IMR-90 (cell line): ENCODE results near the gene DHRS3. TPM values are rescaled to one million over a fixed set of nuclear protein-coding genes. Genes with fewer than 3 reads are reported as not detected.

Source experiments
- ATAC-seq: fragments of 200-7000 bp; cut with Tn5 transposase; 2 replicates; pipeline ENCODE4 v1.9.1; 2020; ENCODE audit warnings: low read depth, mild to moderate bottlenecking, moderate library complexity
- BruUV-seq: library from RNA; stranded (reverse); fragments of 400-500 nt; replicated peaks from 2 replicates; lab custom pipeline; 2021; lab: Mats Ljungman, UMichigan
- CTCF ChIA-PET: fragments of 300-600 bp; formaldehyde crosslinking; extraction: SDS; loops from one replicate; lab custom pipeline; 2021; ENCODE audit warnings: antibody characterized with exemption; lab: Yijun Ruan, JAX
- POLR2A ChIA-PET: fragments of 300-600 bp; sonication (Branson Sonifier 250); formaldehyde crosslinking; loops from one replicate; lab custom pipeline; 2022; ENCODE audit warnings: antibody characterized with exemption; ENCODE audit not compliant: unreplicated experiment; lab: Charles Lee
- DNase-seq: peaks from one replicate; pipeline ENCODE4 v3.0.0; 2013
- H2AFZ ChIP-seq: replicated peaks from 2 replicates; pipeline ENCODE3; 2013; ENCODE audit warnings: low read length, mild to moderate bottlenecking; ENCODE audit not compliant: poor library complexity
- H2AK5ac ChIP-seq: 2 replicates; pipeline ENCODE4 v1.6.1; 2013; ENCODE audit warnings: low read depth, low read length, inconsistent platforms
- H2AK9ac ChIP-seq: replicated peaks from 2 replicates; pipeline ENCODE3; 2013; ENCODE audit warnings: mild to moderate bottlenecking, low read depth, low read length, moderate library complexity; ENCODE audit not compliant: poor library complexity
- H2BK120ac ChIP-seq: 2 replicates; pipeline ENCODE4 v1.6.1; 2013; ENCODE audit warnings: low read depth, low read length, inconsistent platforms
- H2BK15ac ChIP-seq: 3 replicates; pipeline ENCODE4 v1.6.1; 2013; ENCODE audit warnings: low read depth, low read length, inconsistent platforms
- H2BK20ac ChIP-seq: 2 replicates; pipeline ENCODE4 v1.6.1; 2013; ENCODE audit warnings: low read depth, mild to moderate bottlenecking, inconsistent platforms, low read length, moderate library complexity
- H2BK5ac ChIP-seq: 2 replicates; pipeline ENCODE4 v1.6.1; 2013; ENCODE audit warnings: mild to moderate bottlenecking, low read depth, low read length, inconsistent platforms; ENCODE audit not compliant: poor library complexity, severe bottlenecking
- H3K14ac ChIP-seq: replicated peaks from 2 replicates; pipeline ENCODE4 v1.6.1; 2013; ENCODE audit warnings: low read depth, low read length, inconsistent platforms
- H3K18ac ChIP-seq: 2 replicates; pipeline ENCODE4 v1.6.1; 2013; ENCODE audit warnings: low read depth, low read length, control low read depth
- H3K23ac ChIP-seq: 2 replicates; pipeline ENCODE4 v1.6.1; 2013; ENCODE audit warnings: low read depth, low read length, inconsistent platforms
- H3K27ac ChIP-seq: 2 replicates; pipeline ENCODE4 v1.5.1; 2013; ENCODE audit warnings: mild to moderate bottlenecking, control low read depth, low read length; ENCODE audit not compliant: insufficient read depth
- H3K27me3 ChIP-seq: 2 replicates; pipeline ENCODE4 v1.6.1; 2013; ENCODE audit warnings: low read length; ENCODE audit not compliant: control insufficient read depth, insufficient read depth
- H3K36me3 ChIP-seq: 2 replicates; pipeline ENCODE4 v1.6.1; 2013; ENCODE audit warnings: low read length, mixed read lengths; ENCODE audit not compliant: control insufficient read depth, insufficient read depth
- H3K4ac ChIP-seq: 2 replicates; pipeline ENCODE4 v1.6.1; 2013; ENCODE audit warnings: low read depth, low read length, inconsistent platforms
- H3K4me1 ChIP-seq: 2 replicates; pipeline ENCODE4 v1.6.1; 2013; ENCODE audit warnings: low read length, mixed read lengths; ENCODE audit not compliant: control insufficient read depth, insufficient read depth
- H3K4me2 ChIP-seq: 2 replicates; pipeline ENCODE4 v1.6.1; 2013; ENCODE audit warnings: low read depth, mild to moderate bottlenecking, control low read depth, low read length, moderate library complexity
- H3K4me3 ChIP-seq: 2 replicates; pipeline ENCODE4 v1.5.1; 2013; ENCODE audit warnings: low read depth, mild to moderate bottlenecking, control low read depth, low read length, moderate library complexity; ENCODE audit not compliant: insufficient read depth
- H3K56ac ChIP-seq: 2 replicates; pipeline ENCODE4 v1.6.1; 2013; ENCODE audit warnings: low read length, inconsistent platforms; ENCODE audit not compliant: insufficient read depth; ENCODE audit errors: extremely low read depth
- H3K79me1 ChIP-seq, 2 experiments: 2 replicates each; pipeline ENCODE4 v1.6.1; 2013; ENCODE audit warnings: low read length in 2 of 2, inconsistent platforms in 1 of 2, low read depth in 1 of 2
- H3K9ac ChIP-seq: 2 replicates; pipeline ENCODE4 v1.6.1; 2013; ENCODE audit warnings: low read depth, low read length, control low read depth
- H3K9me1 ChIP-seq: 2 replicates; pipeline ENCODE4 v1.6.1; 2013; ENCODE audit warnings: low read length, inconsistent platforms; ENCODE audit not compliant: insufficient read depth
- H3K9me3 ChIP-seq: 2 replicates; pipeline ENCODE4 v1.6.1; 2013; ENCODE audit warnings: low read length; ENCODE audit not compliant: control insufficient read depth, insufficient read depth
- H4K20me1 ChIP-seq: 2 replicates; pipeline ENCODE4 v1.6.1; 2013; ENCODE audit warnings: low read length, inconsistent platforms; ENCODE audit not compliant: insufficient read depth
- H4K5ac ChIP-seq: 2 replicates; pipeline ENCODE4 v1.6.1; 2013; ENCODE audit warnings: mild to moderate bottlenecking, low read depth, low read length, control low read depth
- H4K8ac ChIP-seq, 2 experiments: 2 replicates each; pipeline ENCODE4 v1.6.1; 2013; ENCODE audit warnings: low read depth in 2 of 2, low read length in 2 of 2, control low read depth in 1 of 2, inconsistent platforms in 1 of 2
- H4K91ac ChIP-seq: 2 replicates; pipeline ENCODE4 v1.6.1; 2013; ENCODE audit warnings: low read depth, low read length, inconsistent platforms; ENCODE audit not compliant: insufficient read depth
- BHLHE40 ChIP-seq: fragments of 150-350 bp; IDR thresholded peaks from 2 replicates; pipeline ENCODE4 v1.6.1; 2016; ENCODE audit warnings: mild to moderate bottlenecking, low read depth, low read length
- CEBPB ChIP-seq: IDR thresholded peaks from 2 replicates; pipeline ENCODE4 v1.6.1; 2012; ENCODE audit warnings: low read depth, low read length, improper control_type of control experiment
- CHD1 ChIP-seq: IDR thresholded peaks from 2 replicates; pipeline ENCODE4 v1.6.1; 2012; ENCODE audit warnings: low read depth, low read length, improper control_type of control experiment
- CTCF ChIP-seq: conservative IDR thresholded peaks from 2 replicates; pipeline ENCODE4 v1.5.1; 2012; ENCODE audit warnings: mild to moderate bottlenecking, low read depth, low read length, improper control_type of control experiment
- ELK1 ChIP-seq: fragments of 150-350 bp; IDR thresholded peaks from 2 replicates; pipeline ENCODE4 v1.6.1; 2016; ENCODE audit warnings: low read depth, mild to moderate bottlenecking, low read length, moderate library complexity, borderline replicate concordance
- FOS ChIP-seq: fragments of 150-350 bp; IDR thresholded peaks from 2 replicates; pipeline ENCODE4 v1.6.1; 2016; ENCODE audit warnings: low read depth, low read length
- MAFK ChIP-seq: IDR thresholded peaks from 2 replicates; pipeline ENCODE4 v1.6.1; 2012; ENCODE audit warnings: low read depth, low read length, improper control_type of control experiment
- MAZ ChIP-seq: IDR thresholded peaks from 2 replicates; pipeline ENCODE4 v1.6.1; 2012; ENCODE audit warnings: low read depth, mild to moderate bottlenecking, low read length, improper control_type of control experiment, moderate library complexity, borderline replicate concordance
- MXI1 ChIP-seq: IDR thresholded peaks from 2 replicates; pipeline ENCODE4 v1.6.1; 2012; ENCODE audit warnings: low read depth, mild to moderate bottlenecking, low read length, moderate library complexity, borderline replicate concordance
- NFE2L2 ChIP-seq: fragments of 150-350 bp; IDR thresholded peaks from 2 replicates; pipeline ENCODE4 v1.6.1; 2016; ENCODE audit warnings: low read depth, mild to moderate bottlenecking, low read length
- POLR2A ChIP-seq: IDR thresholded peaks from 2 replicates; pipeline ENCODE4 v1.6.1; 2012; ENCODE audit warnings: mild to moderate bottlenecking, low read depth, low read length
- RAD21 ChIP-seq: IDR thresholded peaks from 2 replicates; pipeline ENCODE4 v1.6.1; 2012; ENCODE audit warnings: low read length, improper control_type of control experiment
- RCOR1 ChIP-seq: IDR thresholded peaks from 2 replicates; pipeline ENCODE4 v1.6.1; 2012; ENCODE audit warnings: mild to moderate bottlenecking, low read length, improper control_type of control experiment; ENCODE audit not compliant: insufficient replicate concordance
- RFX5 ChIP-seq: IDR thresholded peaks from 2 replicates; pipeline ENCODE4 v1.8.0; 2012; ENCODE audit warnings: low read depth, mild to moderate bottlenecking, low read length, moderate library complexity
- SMC3 ChIP-seq: fragments of 150-350 bp; IDR thresholded peaks from 2 replicates; pipeline ENCODE4 v1.6.1; 2016; ENCODE audit warnings: low read depth, mild to moderate bottlenecking, antibody characterized with exemption, low read length, moderate library complexity
- USF2 ChIP-seq: fragments of 150-350 bp; IDR thresholded peaks from 2 replicates; pipeline ENCODE4 v1.6.1; 2017; ENCODE audit warnings: mild to moderate bottlenecking, antibody characterized with exemption, low read length, low read depth
- WGBS, 2 experiments: methylation state at CpG; one replicate each; pipeline versions ENCODE4 v1.1.5 to v1.1.7; 2013; ENCODE audit warnings: missing lambda C conversion rate in 2 of 2; ENCODE audit not compliant: insufficient read length in 1 of 2; ENCODE audit errors: extremely low coverage in 2 of 2; 5-methylcytosine and 5-hydroxymethylcytosine counted together
- dilution Hi-C: fragments of 300-500 bp; cut with HindIII; formaldehyde crosslinking; loops from one replicate; pipeline ENCODE4 v1.14.3; 2018; ENCODE audit warnings: low sequenced_read_pairs; ENCODE audit not compliant: unreplicated experiment
- in situ Hi-C: fragments of 300-500 bp; cut with MboI; formaldehyde crosslinking; loops from 3 replicates; pipeline ENCODE4 v1.14.3; 2019; ENCODE audit warnings: low sequenced_read_pairs, inconsistent platforms, mixed read lengths
- intact Hi-C: fragments of 100-400 bp; cut with micrococcal nuclease; formaldehyde crosslinking; loops from 2 replicates; pipeline ENCODE4 v1.10.0; 2022
- polyA plus RNA-seq, 3 experiments: library from polyadenylated mRNA; depleted of rRNA; stranded (reverse); fragments of >200 nt; gene quantifications; 2 replicates each; pipeline ENCODE4 v1.2.3, GENCODE V29; 2012; ENCODE audit warnings: low replicate concordance in 1 of 3
- total RNA-seq: library from RNA; depleted of rRNA; stranded (reverse); fragments of >200 nt; gene quantifications from 2 replicates; pipeline ENCODE4 v1.2.3, GENCODE V29; 2012

DHRS3 gene
- total and polyA plus RNA-seq, 2 of the 4 experiments (the other 2 are of a cell fraction), result 11.2 to 14.5 TPM

GRCh38 chr1:12626888-12627287 is 8.9 kb upstream of the DHRS3 start:
- Histone ChIP-seq H2BK5ac (no peak overlapping the region), H4K91ac (no peak overlapping the region), H2BK20ac (no peak overlapping the region), H3K4me2 (no peak overlapping the region), H3K14ac (no peak overlapping the region), H2BK120ac (no peak overlapping the region), H3K4me1 (no peaks in the 10 kb centered on the region), H3K4ac (no peak overlapping the region), H3K27me3 (peaks cover 38% of the 10 kb centered on the region), H3K4me3 (no peak overlapping the region), H4K8ac (no peak overlapping the region), H3K27ac (no peak overlapping the region), H2AK9ac (no peak overlapping the region), H4K5ac (no peak overlapping the region), H3K9ac (no peak overlapping the region), H2AFZ (no peak overlapping the region), H3K56ac (no peak overlapping the region), H3K79me1 (no peaks in the 10 kb centered on the region), H3K36me3 (no peaks in the 10 kb centered on the region), H3K9me1 (no peaks in the 10 kb centered on the region), H2AK5ac (no peak overlapping the region), H3K23ac (no peak overlapping the region), H2BK15ac (no peak overlapping the region), H3K9me3 (no peaks in the 10 kb centered on the region), H3K18ac (no peak overlapping the region), H4K20me1 (no peaks in the 10 kb centered on the region)
- no peak for DNase-seq
- ChIA-PET CTCF (interaction anchor here (0.7 kb wide), 1 partner anchor 288 kb away, joined by 3 read pairs; no protein-coding TSS in a partner anchor), POLR2A (no interaction called here)
- in situ Hi-C loops, result no loop called here
- intact Hi-C loops, result no loop called here
- ATAC-seq, result no peak
- BruUV-seq, result no TSS peak
- TF ChIP-seq SMC3 (no peak), POLR2A (no peak), FOS (no peak), CHD1 (no peak), MAFK (no peak), USF2 (no peak), RCOR1 (no peak), MXI1 (no peak), MAZ (no peak), NFE2L2 (no peak), RFX5 (no peak), CEBPB (no peak), CTCF (no peak), RAD21 (no peak), ELK1 (no peak), BHLHE40 (no peak)
- dilution Hi-C loops, result no loop called here
- no CpG with 5 or more reads among the region's 4 CpGs for WGBS, 2 experiments
